ENCODE data around the gene PTPRA. TPM values are rescaled to one million over a fixed set of nuclear protein-coding genes. Genes with fewer than 3 reads are reported as not detected.

Gene PTPRA
- total RNA-seq, 1 experiment from 2014 or later, result 45.2 TPM

DNA sequence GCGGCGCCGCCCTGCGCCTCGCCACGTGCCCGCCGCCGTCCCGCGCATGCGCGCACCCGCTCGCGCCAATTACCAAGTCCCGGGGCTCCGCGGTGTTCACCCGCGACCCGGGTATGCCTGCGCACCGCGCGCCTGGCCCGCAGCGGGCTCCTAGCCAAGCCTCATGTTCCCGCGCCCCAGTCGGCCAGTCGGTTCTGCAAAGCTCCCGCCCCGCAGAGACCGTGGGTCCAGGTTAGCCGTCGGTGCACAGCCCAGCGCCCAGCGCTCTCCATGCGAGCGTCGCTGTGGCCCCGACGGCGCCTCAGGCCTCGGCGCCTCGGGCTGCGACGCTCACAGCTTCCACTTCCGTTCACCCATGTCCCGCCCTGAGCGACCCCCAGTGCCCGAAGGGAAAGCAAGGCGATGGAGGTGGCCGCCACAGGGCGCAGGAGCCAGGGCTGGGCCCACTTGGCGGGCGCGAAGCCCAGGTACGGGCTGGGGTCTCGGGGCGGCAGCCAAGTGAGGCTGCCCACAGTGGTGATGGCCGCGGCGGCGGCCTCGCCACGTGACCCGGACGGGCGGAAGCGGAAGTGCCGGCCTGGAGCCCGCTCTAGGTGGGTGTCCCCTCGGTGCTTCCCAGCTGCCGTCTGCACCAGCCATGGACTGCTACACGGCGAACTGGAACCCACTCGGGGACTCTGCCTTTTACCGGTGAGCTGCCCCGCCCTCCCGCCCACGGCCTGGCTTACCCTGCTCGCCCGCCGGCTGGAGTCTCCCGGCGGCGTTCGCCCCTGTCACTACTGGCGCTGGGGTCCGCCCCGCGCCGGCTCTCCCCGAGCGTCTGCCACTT, 32.9 kb upstream of the PTPRA start, which contains the start of the genes PCED1A and VPS16:
Gene PCED1A, minus strand, starts transcription at position 518 of the 829 bp plus-strand sequence. CDS start 743 bp downstream, outside the sequence.
Gene VPS16, plus strand, starts transcription at position 608 of the 829 bp plus-strand sequence. Its CDS starts 30 bp downstream, at position 638.
- no peak within 1 kb of the TSS for H3T11ph ChIP-seq (ENCODE audit: low read length)
- H3K14ac ChIP-seq (ENCODE audit: insufficient read depth, low read length), result peak within 1 kb of the TSS; percentile 64; the same call in 1 of the 2 replicates
- peak within 1 kb of the TSS; percentile 82 for H3K18ac ChIP-seq (ENCODE audit: insufficient read length, low read depth, low read length)
- peaks cover 12% of the 10 kb centered on the region for H3K27me3 Mint-ChIP-seq (ENCODE audit: low read depth)
- no peak within 1 kb of the TSS for H2BK15ac ChIP-seq (ENCODE audit: low read depth, low read length)
- H2AFZ ChIP-seq (ENCODE audit: low read length), result no peak within 1 kb of the TSS
- H2BK120ac ChIP-seq (ENCODE audit: low read depth, low read length, poor library complexity, severe bottlenecking), result no peak within 1 kb of the TSS
- DNase-seq, result peak; percentile 90
- H3K79me2 ChIP-seq (ENCODE audit: insufficient read depth, low read length), result no peaks in the 10 kb centered on the region
- H3K9me3 Mint-ChIP-seq, result peaks cover 0 to 4% of the 10 kb centered on the region in 2 experiments; a peak in 1 of 5 replicates
- no peak within 1 kb of the TSS for H4K91ac ChIP-seq (ENCODE audit: insufficient read length, low read depth, low read length)
- no peak within 1 kb of the TSS for H2BK5ac ChIP-seq (ENCODE audit: insufficient read length, low read length)
- H3K4me3 Mint-ChIP-seq, result peak within 1 kb of the TSS; percentile 80
- H3K4me1 Mint-ChIP-seq, result peaks cover 4 to 10% of the 10 kb centered on the region in 2 experiments
- no peaks in the 10 kb centered on the region for H3K79me1 ChIP-seq (ENCODE audit: insufficient read depth, low read depth, low read length, poor library complexity, severe bottlenecking)
- peak within 1 kb of the TSS; percentile 40 for H3K9ac ChIP-seq (ENCODE audit: extremely low read depth, insufficient read length, low read length)
- H2BK12ac ChIP-seq (ENCODE audit: insufficient read length, low read depth, low read length), result no peak within 1 kb of the TSS
- peak within 1 kb of the TSS; percentile 83 for H3K4me2 ChIP-seq (ENCODE audit: insufficient read depth, insufficient read length, low read length)
- no peaks in the 10 kb centered on the region for H4K20me1 ChIP-seq (ENCODE audit: control insufficient read depth, insufficient read depth, insufficient read length)
- peaks cover 7% of the 10 kb centered on the region for H3K23me2 ChIP-seq (ENCODE audit: insufficient read length, low read depth, low read length, poor library complexity, severe bottlenecking)
- H3K27me3 ChIP-seq (ENCODE audit: insufficient read depth, low read length), result peaks cover 7% of the 10 kb centered on the region; the same call in 1 of the 2 replicates
- peaks cover 3 to 21% (median 17%) of the 10 kb centered on the region in 3 experiments for H3K36me3 Mint-ChIP-seq (ENCODE audit: insufficient read depth in 1 of 3, low read depth in 3 of 3)
- H3K23ac ChIP-seq (ENCODE audit: insufficient read length, low read depth, low read length), result no peak within 1 kb of the TSS
- H4K5ac ChIP-seq (ENCODE audit: insufficient read length, low read depth, low read length), result no peak within 1 kb of the TSS
- H3K4me1 ChIP-seq (ENCODE audit: insufficient read depth, low read length), result no peaks in the 10 kb centered on the region
- WGBS (ENCODE audit: extremely low coverage, insufficient read length, low lambda C conversion rate), result no CpG with 5 or more reads among the region's 98 CpGs
- no peak within 1 kb of the TSS for H3K56ac ChIP-seq (ENCODE audit: insufficient read length, low read depth, low read length)
- H4K8ac ChIP-seq (replicated peaks; ENCODE audit: insufficient read length, low read depth, low read length), result no peak within 1 kb of the TSS
- H2AK5ac ChIP-seq (ENCODE audit: insufficient read length, low read length), result no peak within 1 kb of the TSS
- no peak within 1 kb of the TSS for H2BK20ac ChIP-seq (ENCODE audit: low read depth, low read length, poor library complexity, severe bottlenecking)
- H3K27ac ChIP-seq (ENCODE audit: insufficient read length, low read depth, low read length), result no peak within 1 kb of the TSS
- no peak within 1 kb of the TSS for H3K4ac ChIP-seq (ENCODE audit: low read depth, low read length)
- no peak for TF ChIP-seq CTCF (conservative IDR thresholded peaks at IDR 0.05)
- H3K27ac Mint-ChIP-seq, result no peak within 1 kb of the TSS; a peak in 1 of 7 replicates
- H3K9me3 ChIP-seq (ENCODE audit: control insufficient read depth, low read depth, low read length), result no peaks in the 10 kb centered on the region
